Measurements from ENCODE around the gene CCDC93. TPM values are rescaled to one million over a fixed set of nuclear protein-coding genes. Genes with fewer than 3 reads are reported as not detected.

CCDC93 gene
- total RNA-seq, 1 donor from 2014 or later = 18.2 TPM

- intact Hi-C loops (cut with DNase I) = no loop called here
Measured at GRCh38 chr2:117942551-117942950, 71.3 kb downstream of the CCDC93 start.

GRCh38 chr2:117941693-117942092 lies 72.2 kb downstream of the CCDC93 start:
- H3K36me3 ChIP-seq = peaks cover 0 to 85% of the 10 kb centered on the region in 2 donors
- H3K4me1 ChIP-seq = no peaks in the 10 kb centered on the region
- no peaks in the 10 kb centered on the region for H3K9me3 ChIP-seq
- no peak overlapping the region for H3K4me3 ChIP-seq
- intact Hi-C loops (cut with DNase I) = no loop called here
- no peak for DNase-seq (ENCODE audit: extremely low spot score in 2 of 2)
- TF ChIP-seq CTCF (IDR thresholded peaks at IDR 0.05) = no peak
- TF ChIP-seq POLR2A (IDR thresholded peaks at IDR 0.05) = no peak
- no peak for TF ChIP-seq POLR2AphosphoS5 (IDR thresholded peaks at IDR 0.05; ENCODE audit: insufficient read depth in 1 of 2, low read depth in 1 of 2)
- H3K27ac ChIP-seq = no peak overlapping the region
- H3K27me3 ChIP-seq = no peaks in the 10 kb centered on the region

More at GRCh38 chr2:117942551-117942950, 71.3 kb downstream of the CCDC93 start:
- no peak for TF ChIP-seq CTCF (IDR thresholded peaks at IDR 0.05)
- no peak for TF ChIP-seq POLR2AphosphoS5 (IDR thresholded peaks at IDR 0.05; ENCODE audit: insufficient read depth in 1 of 2, low read depth in 1 of 2)
- TF ChIP-seq POLR2A (IDR thresholded peaks at IDR 0.05) = no peak
- Histone ChIP-seq H3K4me1 (no peaks in the 10 kb centered on the region), H3K9me3 (no peaks in the 10 kb centered on the region), H3K27me3 (no peaks in the 10 kb centered on the region), H3K27ac (no peak overlapping the region), H3K36me3 (peaks cover 0 to 85% of the 10 kb centered on the region in 2 donors), H3K4me3 (no peak overlapping the region)
- no peak for DNase-seq (ENCODE audit: extremely low spot score in 2 of 2)

- TF ChIP-seq POLR2AphosphoS5 (IDR thresholded peaks at IDR 0.05; ENCODE audit: insufficient read depth in 1 of 2, low read depth in 1 of 2) = no peak
- TF ChIP-seq POLR2A (IDR thresholded peaks at IDR 0.05) = no peak
- no peak for TF ChIP-seq CTCF (IDR thresholded peaks at IDR 0.05)
- H3K4me3 ChIP-seq = no peak overlapping the region
- peaks cover 0 to 85% of the 10 kb centered on the region in 2 donors for H3K36me3 ChIP-seq
- intact Hi-C loops (cut with DNase I) = no loop called here
- no peak overlapping the region for H3K27ac ChIP-seq
- H3K9me3 ChIP-seq = no peaks in the 10 kb centered on the region
- DNase-seq (ENCODE audit: extremely low spot score in 2 of 2) = no peak
- H3K4me1 ChIP-seq = no peaks in the 10 kb centered on the region
- H3K27me3 ChIP-seq = no peaks in the 10 kb centered on the region
Measured at GRCh38 chr2:117940436-117940835, 73.4 kb downstream of the CCDC93 start.

- Histone ChIP-seq H3K4me1 (no peaks in the 10 kb centered on the region), H3K36me3 (peaks cover 0 to 87% of the 10 kb centered on the region in 2 donors), H3K27me3 (no peaks in the 10 kb centered on the region), H3K4me3 (no peak overlapping the region), H3K9me3 (no peaks in the 10 kb centered on the region), H3K27ac (no peak overlapping the region)
- TF ChIP-seq CTCF (IDR thresholded peaks at IDR 0.05) = no peak
- TF ChIP-seq POLR2AphosphoS5 (IDR thresholded peaks at IDR 0.05; ENCODE audit: insufficient read depth in 1 of 2, low read depth in 1 of 2) = no peak
- TF ChIP-seq POLR2A (IDR thresholded peaks at IDR 0.05) = no peak
- no peak for DNase-seq (ENCODE audit: extremely low spot score in 2 of 2)
- intact Hi-C loops (cut with DNase I) = no loop called here
Measured at GRCh38 chr2:117938611-117939010, 75.3 kb downstream of the CCDC93 start.

- H3K9me3 ChIP-seq = no peaks in the 10 kb centered on the region
- no peak overlapping the region for H3K27ac ChIP-seq
- no peaks in the 10 kb centered on the region for H3K27me3 ChIP-seq
- TF ChIP-seq POLR2A (IDR thresholded peaks at IDR 0.05) (no peak), CTCF (IDR thresholded peaks at IDR 0.05) (no peak), POLR2AphosphoS5 (IDR thresholded peaks at IDR 0.05; ENCODE audit: insufficient read depth in 1 of 2, low read depth in 1 of 2) (no peak)
- no peak for DNase-seq (ENCODE audit: extremely low spot score in 2 of 2)
- no peak overlapping the region for H3K4me3 ChIP-seq
- H3K4me1 ChIP-seq = no peaks in the 10 kb centered on the region
- peaks cover 0 to 90% of the 10 kb centered on the region in 2 donors for H3K36me3 ChIP-seq
- intact Hi-C loops (cut with DNase I) = no loop called here
Measured at GRCh38 chr2:117936871-117937428, 76.9 kb downstream of the CCDC93 start.

Measured in vagina (tissue), 2 donors.